SK-N-SH treated with all-trans-retinoic acid at 6 μM for 48 hours (cell line): ENCODE data around the gene MTCH1.
"Not testable (repeated sequence)": the region's sequence is repeated elsewhere in the genome, so short reads cannot be mapped to it uniquely, and the experiment has no call there.

Source experiments
- GLIS3 ChIP-seq: fragments of 250-450 bp; sonication (Bioruptor Pico); IDR thresholded peaks from 2 replicates; pipeline ENCODE4 v1.5.0; 2020; ENCODE audit warnings: mild to moderate bottlenecking, moderate library complexity
- OSR1 ChIP-seq: fragments of 250-450 bp; sonication (Bioruptor Pico); IDR thresholded peaks from 2 replicates; pipeline ENCODE4 v1.8.0; 2022; ENCODE audit warnings: moderate library complexity, mild to moderate bottlenecking, inconsistent platforms
- RARB ChIP-seq: fragments of 250-450 bp; sonication (Bioruptor Pico); IDR thresholded peaks from 2 replicates; pipeline ENCODE4 v1.8.0; 2021; ENCODE audit warnings: mild to moderate bottlenecking, moderate library complexity
- ZFP30 ChIP-seq: fragments of 450-650 bp; formaldehyde crosslinking; IDR thresholded peaks from 2 replicates; pipeline ENCODE4 v1.5.0; 2022; ENCODE audit warnings: mild to moderate bottlenecking, moderate library complexity
- TF ChIP-seq, protein P1 (sequence below): fragments of 250-450 bp; sonication (Bioruptor Pico); IDR thresholded peaks from 2 replicates; pipeline ENCODE4 v1.8.0; 2020; ENCODE audit warnings: mild to moderate bottlenecking, moderate library complexity, borderline replicate concordance

DNA sequence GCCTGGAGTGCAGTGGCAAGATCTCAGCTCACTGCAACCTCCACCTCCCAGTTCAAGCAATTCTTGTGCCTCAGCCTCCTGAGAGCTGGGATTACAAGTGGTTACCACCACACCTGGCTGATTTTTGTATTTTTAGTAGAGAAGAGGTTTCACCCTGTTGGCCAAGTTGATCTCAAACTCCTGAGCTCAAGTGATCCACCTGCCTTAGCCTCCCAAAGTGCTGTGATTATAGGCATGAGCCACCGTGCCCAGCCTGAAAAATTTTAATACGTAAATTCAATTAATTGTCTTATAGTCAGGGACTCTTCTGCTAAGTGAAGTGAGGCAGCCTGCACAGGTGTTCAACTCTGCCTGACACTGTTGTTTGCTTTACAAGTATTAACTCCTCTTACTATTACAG, 4.4 kb upstream of the MTCH1 start:
- TF ChIP-seq ZFP30; OSR1 (CRISPR knock-in tag); GLIS3 (CRISPR knock-in tag); RARB: not testable (repeated sequence)
- TF ChIP-seq, protein P1, sequence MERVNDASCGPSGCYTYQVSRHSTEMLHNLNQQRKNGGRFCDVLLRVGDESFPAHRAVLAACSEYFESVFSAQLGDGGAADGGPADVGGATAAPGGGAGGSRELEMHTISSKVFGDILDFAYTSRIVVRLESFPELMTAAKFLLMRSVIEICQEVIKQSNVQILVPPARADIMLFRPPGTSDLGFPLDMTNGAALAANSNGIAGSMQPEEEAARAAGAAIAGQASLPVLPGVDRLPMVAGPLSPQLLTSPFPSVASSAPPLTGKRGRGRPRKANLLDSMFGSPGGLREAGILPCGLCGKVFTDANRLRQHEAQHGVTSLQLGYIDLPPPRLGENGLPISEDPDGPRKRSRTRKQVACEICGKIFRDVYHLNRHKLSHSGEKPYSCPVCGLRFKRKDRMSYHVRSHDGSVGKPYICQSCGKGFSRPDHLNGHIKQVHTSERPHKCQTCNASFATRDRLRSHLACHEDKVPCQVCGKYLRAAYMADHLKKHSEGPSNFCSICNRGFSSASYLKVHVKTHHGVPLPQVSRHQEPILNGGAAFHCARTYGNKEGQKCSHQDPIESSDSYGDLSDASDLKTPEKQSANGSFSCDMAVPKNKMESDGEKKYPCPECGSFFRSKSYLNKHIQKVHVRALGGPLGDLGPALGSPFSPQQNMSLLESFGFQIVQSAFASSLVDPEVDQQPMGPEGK (CRISPR knock-in tag) = not testable (repeated sequence)
